HCT116 (cell line): ENCODE measurements around the gene GABRP. TPM values are rescaled to one million over a fixed set of nuclear protein-coding genes. Genes with fewer than 3 reads are reported as not detected.

Experiments used
- ATAC-seq: fragments of 200-7000 bp; cut with Tn5 transposase; 2 replicates; pipeline ENCODE4 v1.9.1; 2020; ENCODE audit warnings: mild to moderate bottlenecking, moderate library complexity
- BruUV-seq: library from RNA; stranded (reverse); fragments of 400-500 nt; replicated peaks from 2 replicates; lab custom pipeline; 2021; lab: Mats Ljungman, UMichigan
- CTCF ChIA-PET: fragments of 300-600 bp; sonication (Branson Sonifier 250); formaldehyde crosslinking; loops from one replicate; lab custom pipeline; 2021; ENCODE audit warnings: antibody characterized with exemption; lab: Charles Lee
- POLR2A ChIA-PET: fragments of 300-600, 350-600 bp; sonication (Branson Sonifier 250); formaldehyde crosslinking; loops from one replicate; lab custom pipeline; 2021; ENCODE audit warnings: antibody characterized with exemption; lab: Charles Lee
- RAD21 ChIA-PET, 2 experiments: fragments of 300-600 bp; sonication (Branson Sonifier 250); formaldehyde crosslinking; loops; one replicate each; lab custom pipeline; 2023; ENCODE audit warnings: low total read pairs in 2 of 2; ENCODE audit not compliant: uncharacterized antibody in 2 of 2, unreplicated experiment in 2 of 2, low non-redundant PET in 1 of 2; lab: Charles Lee
- DNase-seq: peaks from one replicate; pipeline ENCODE4 v3.0.0-alpha.2; 2010; ENCODE audit warnings: low read depth, low spot score
- H2AFZ ChIP-seq: fragments of 200-600 bp; shearing (Covaris generic), sonication (generic); 2 replicates; pipeline ENCODE4 v1.6.1; 2017; ENCODE audit warnings: low read depth, mixed run types, mixed read lengths, antibody characterized with exemption, low read length; ENCODE audit not compliant: poor library complexity, severe bottlenecking
- H3K27ac ChIP-seq: 2 replicates; pipeline ENCODE4 v1.5.1; 2012; ENCODE audit warnings: low read depth, low read length
- H3K27me3 ChIP-seq: fragments of 200-600 bp; sonication (generic); 2 replicates; pipeline ENCODE4 v1.6.1; 2016; ENCODE audit warnings: mixed run types, low read length, mixed read lengths; ENCODE audit not compliant: insufficient read depth
- H3K36me3 ChIP-seq, 2 experiments: fragments of 200-500 bp in 1 of 2; fragments of 200-600 bp in 1 of 2; sonication (Bioruptor generic) in 1 of 2; sonication (generic) in 1 of 2; 2 replicates each; pipeline versions ENCODE4 v1.5.1 to v1.6.1; 2014 to 2016; ENCODE audit warnings: low read length in 2 of 2, inconsistent platforms in 1 of 2, mixed read lengths in 1 of 2, mixed run types in 1 of 2; ENCODE audit not compliant: insufficient read depth in 2 of 2, control insufficient read depth in 1 of 2
- H3K4me1 ChIP-seq, 2 experiments: fragments of 200-600 bp in 1 of 2; sonication (generic) in 1 of 2; 2 replicates each; pipeline versions ENCODE4 v1.5.1 to v1.6.1; 2012 to 2017; ENCODE audit warnings: low read length in 2 of 2, inconsistent platforms in 1 of 2, mild to moderate bottlenecking in 1 of 2, mixed read lengths in 1 of 2, mixed run types in 1 of 2, moderate library complexity in 1 of 2; ENCODE audit not compliant: insufficient read depth in 2 of 2, control insufficient read depth in 1 of 2
- H3K4me2 ChIP-seq: fragments of 200-600 bp; sonication (generic); 2 replicates; pipeline ENCODE4 v1.6.1; 2017; ENCODE audit warnings: mixed run types, low read length, mixed read lengths
- H3K4me3 ChIP-seq, 2 experiments: fragments of 200-600 bp in 1 of 2; sonication (generic) in 1 of 2; replicated peaks in 1 of 2; 2 replicates each; pipeline ENCODE4 v1.5.1; 2011 to 2016; ENCODE audit warnings: low read length in 2 of 2, control low read depth in 1 of 2, low read depth in 1 of 2, mild to moderate bottlenecking in 1 of 2, mixed read lengths in 1 of 2, mixed run types in 1 of 2
- H3K79me2 ChIP-seq: fragments of 200-600 bp; sonication (generic); 2 replicates; pipeline ENCODE4 v1.6.1; 2017; ENCODE audit warnings: mild to moderate bottlenecking, mixed run types, low read length, moderate library complexity, mixed read lengths; ENCODE audit not compliant: insufficient read depth
- H3K9ac ChIP-seq: fragments of 200-600 bp; sonication (generic); 2 replicates; pipeline ENCODE4 v1.6.1; 2016; ENCODE audit warnings: low read length, mixed read lengths
- H3K9me2 ChIP-seq: fragments of 200-600 bp; sonication (generic), shearing (Covaris generic); 2 replicates; pipeline ENCODE4 v1.6.1; 2017; ENCODE audit warnings: mixed run types, mild to moderate bottlenecking, moderate library complexity; ENCODE audit not compliant: insufficient read depth
- H3K9me3 ChIP-seq, 2 experiments: fragments of 200-500 bp in 1 of 2; fragments of 200-600 bp in 1 of 2; sonication (Bioruptor generic) in 1 of 2; sonication (generic) in 1 of 2; 2 replicates each; pipeline ENCODE4 v1.6.1; 2014 to 2017; ENCODE audit warnings: low read length in 2 of 2, mixed read lengths in 2 of 2, inconsistent platforms in 1 of 2, low read depth in 1 of 2, mild to moderate bottlenecking in 1 of 2, mixed run types in 1 of 2, moderate library complexity in 1 of 2; ENCODE audit not compliant: control insufficient read depth in 1 of 2, insufficient read depth in 1 of 2
- H4K20me1 ChIP-seq: fragments of 200-600 bp; sonication (generic), shearing (Covaris generic); 2 replicates; pipeline ENCODE4 v1.6.1; 2017; ENCODE audit warnings: mixed run types, mild to moderate bottlenecking, moderate library complexity; ENCODE audit not compliant: insufficient read depth
- CEBPB ChIP-seq: IDR thresholded peaks from 2 replicates; pipeline ENCODE4 v1.6.1; 2012; ENCODE audit warnings: low read depth
- CTCF ChIP-seq, 3 experiments: fragments of 200-600 bp in 1 of 3; sonication (generic) in 1 of 3; IDR thresholded peaks in 2 of 3; conservative IDR thresholded peaks in 1 of 3; 2 replicates each; pipeline ENCODE4 v1.5.1; 2012 to 2017; ENCODE audit warnings: low read depth in 2 of 3, low read length in 2 of 3, antibody characterized with exemption in 1 of 3, borderline replicate concordance in 1 of 3, control low read depth in 1 of 3, mild to moderate bottlenecking in 1 of 3, mixed read lengths in 1 of 3, mixed run types in 1 of 3, moderate library complexity in 1 of 3; ENCODE audit not compliant: insufficient read depth in 1 of 3
- ELF1 ChIP-seq: IDR thresholded peaks from 2 replicates; pipeline ENCODE4 v1.6.1; 2012; ENCODE audit warnings: low read depth, borderline replicate concordance
- EZH2 ChIP-seq: fragments of 200-600 bp; sonication (generic); IDR thresholded peaks from 2 replicates; pipeline ENCODE4 v1.6.1; 2017; ENCODE audit warnings: antibody characterized with exemption, mixed run types
- EZH2phosphoT487 ChIP-seq: fragments of 200-600 bp; IDR thresholded peaks from 2 replicates; pipeline ENCODE4 v1.6.1; 2018; ENCODE audit warnings: antibody characterized with exemption, borderline replicate concordance
- FOSL1 ChIP-seq: IDR thresholded peaks from 2 replicates; pipeline ENCODE4 v1.6.1; 2012; ENCODE audit warnings: low read depth
- JUND ChIP-seq: IDR thresholded peaks from 2 replicates; pipeline ENCODE4 v1.6.1; 2012
- POLR2A ChIP-seq: IDR thresholded peaks from 2 replicates; pipeline ENCODE4 v1.7.0; 2011; ENCODE audit warnings: borderline replicate concordance; ENCODE audit not compliant: insufficient read depth, insufficient read length; ENCODE audit errors: extremely low read depth
- POLR2AphosphoS5 ChIP-seq: IDR thresholded peaks from 2 replicates; pipeline ENCODE4 v1.6.1; 2011; ENCODE audit warnings: mild to moderate bottlenecking, low read depth, low read length, moderate library complexity
- RAD21 ChIP-seq: IDR thresholded peaks from 2 replicates; pipeline ENCODE4 v1.6.1; 2012; ENCODE audit warnings: low read depth, mild to moderate bottlenecking
- REST ChIP-seq: IDR thresholded peaks from 2 replicates; pipeline ENCODE4 v1.6.1; 2012; ENCODE audit warnings: low read depth
- SIN3A ChIP-seq: IDR thresholded peaks from 2 replicates; pipeline ENCODE4 v1.6.1; 2012; ENCODE audit warnings: low read depth
- SP1 ChIP-seq: IDR thresholded peaks from 2 replicates; pipeline ENCODE4 v1.6.1; 2012; ENCODE audit warnings: low read depth
- SRF ChIP-seq: IDR thresholded peaks from 2 replicates; pipeline ENCODE4 v1.6.1; 2012; ENCODE audit warnings: low read depth
- TCF7L2 ChIP-seq: IDR thresholded peaks from 2 replicates; pipeline ENCODE4 v1.7.0; 2011; ENCODE audit warnings: borderline replicate concordance, inconsistent platforms; ENCODE audit not compliant: insufficient read depth, insufficient read length; ENCODE audit errors: extremely low read depth
- ZBTB33 ChIP-seq: IDR thresholded peaks from 2 replicates; pipeline ENCODE4 v1.6.1; 2011; ENCODE audit warnings: mild to moderate bottlenecking, low read length, moderate library complexity; ENCODE audit not compliant: insufficient replicate concordance; ENCODE audit errors: extremely low read depth
- ZFX ChIP-seq: fragments of 450-650 bp; IDR thresholded peaks from 2 replicates; pipeline ENCODE4 v1.6.1; 2017
- ZNF274 ChIP-seq: fragments of 200-500 bp; sonication (Bioruptor generic); IDR thresholded peaks from 2 replicates; pipeline ENCODE4 v1.6.1; 2014; ENCODE audit warnings: mild to moderate bottlenecking, low read depth, low read length, inconsistent platforms
- intact Hi-C: fragments of 100-400 bp; cut with micrococcal nuclease; formaldehyde crosslinking; loops from 2 replicates; pipeline ENCODE4 v1.10.0; 2022
- total RNA-seq: library from RNA; stranded (reverse); gene quantifications from one replicate; pipeline ENCODE4 v1.2.1, GENCODE V29; 2021; ENCODE audit not compliant: unreplicated experiment
- TF ChIP-seq, protein P1 (sequence below): IDR thresholded peaks from 2 replicates; pipeline ENCODE4 v1.6.1; 2012
- TF ChIP-seq, protein P2 (sequence below): IDR thresholded peaks from 2 replicates; pipeline ENCODE4 v1.6.1; 2012

Gene GABRP
- total RNA-seq, 1 experiment from 2014 or later = not detected

GRCh38 chr5:170756691-170757090, 26.8 kb upstream of the GABRP start:
- no peak overlapping the region for H3K27ac ChIP-seq

More at GRCh38 chr5:170756691-170757090, 26.8 kb upstream of the GABRP start:
- Histone ChIP-seq H3K4me3 (no peak overlapping the region), H4K20me1 (no peaks in the 10 kb centered on the region), H3K9ac (no peak overlapping the region), H3K9me3 (no peaks in the 10 kb centered on the region), H3K36me3 (no peaks in the 10 kb centered on the region), H3K4me2 (no peak overlapping the region), H3K79me2 (no peaks in the 10 kb centered on the region), H3K9me2 (no peaks in the 10 kb centered on the region), H3K4me1 (no peaks in the 10 kb centered on the region), H2AFZ (no peak overlapping the region), H3K27me3 (0 out of 2 replicates have a peak, but pooled peaks cover 3% of the 10 kb centered on the region)
- DNase-seq (no peak), ATAC-seq (no peak)
- intact Hi-C loops = no loop called here
- ChIA-PET POLR2A (no interaction called here), CTCF (no interaction called here), RAD21 (no interaction called here)
- BruUV-seq = no TSS peak
- TF ChIP-seq EZH2phosphoT487 (no peak), CTCF (IDR thresholded peaks at IDR 0.05 in 2 of 3, conservative IDR thresholded peaks at IDR 0.05 in 1 of 3; ENCODE audit: borderline replicate concordance in 1 of 3, insufficient read depth in 1 of 3, low read depth in 2 of 3, low read length in 2 of 3) (no peak), TCF7L2 (no peak), SIN3A (no peak), ZFX (no peak), ZNF274 (no peak), ZBTB33 (no peak), REST (no peak), JUND (no peak), EZH2 (no peak), SRF (no peak), POLR2AphosphoS5 (no peak), RAD21 (no peak), SP1 (no peak), FOSL1 (no peak), ELF1 (no peak), CEBPB (no peak), POLR2A (no peak)
- TF ChIP-seq, protein P1, sequence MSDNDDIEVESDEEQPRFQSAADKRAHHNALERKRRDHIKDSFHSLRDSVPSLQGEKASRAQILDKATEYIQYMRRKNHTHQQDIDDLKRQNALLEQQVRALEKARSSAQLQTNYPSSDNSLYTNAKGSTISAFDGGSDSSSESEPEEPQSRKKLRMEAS = no peak
- TF ChIP-seq, protein P2, sequence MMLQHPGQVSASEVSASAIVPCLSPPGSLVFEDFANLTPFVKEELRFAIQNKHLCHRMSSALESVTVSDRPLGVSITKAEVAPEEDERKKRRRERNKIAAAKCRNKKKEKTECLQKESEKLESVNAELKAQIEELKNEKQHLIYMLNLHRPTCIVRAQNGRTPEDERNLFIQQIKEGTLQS = no peak
